Measurements from ENCODE around the gene UGGT1. TPM values are rescaled to one million over a fixed set of nuclear protein-coding genes. Genes with fewer than 3 reads are reported as not detected.

UGGT1 gene
- total RNA-seq, 2 experiments from 2014 or later = 33.2 to 59.5 TPM

DNA sequence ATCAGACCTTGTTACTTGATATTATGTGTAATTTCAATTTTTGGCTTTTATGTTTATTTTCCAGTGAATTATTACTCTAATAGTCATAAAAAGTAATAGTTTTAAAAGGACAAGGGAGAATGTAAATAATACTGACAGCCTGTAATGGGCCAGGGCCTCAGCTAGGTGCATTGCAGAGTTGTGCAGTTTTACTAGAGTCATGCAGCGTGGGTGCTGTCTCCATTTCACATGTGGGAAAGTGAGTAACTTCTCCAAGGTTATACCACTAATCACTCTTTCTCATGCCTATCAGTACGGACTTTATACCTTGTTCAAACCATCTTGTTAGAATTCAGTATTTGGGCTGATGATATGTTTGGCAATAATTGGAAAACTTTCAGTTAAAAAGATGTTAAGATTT lies 73.3 kb downstream of the UGGT1 start:
- H3K9me3 ChIP-seq (ENCODE audit: low read length) = no peaks in the 10 kb centered on the region
- no peak overlapping the region for H3K4me3 ChIP-seq (ENCODE audit: low read depth, low read length, poor library complexity, severe bottlenecking)
- no peak overlapping the region for H2AFZ ChIP-seq (ENCODE audit: low read length)
- POLR2A ChIA-PET = no interaction called here
- H3K79me2 ChIP-seq (ENCODE audit: insufficient read depth, low read depth, low read length) = no peaks in the 10 kb centered on the region
- H3K27ac ChIP-seq (ENCODE audit: low read depth, low read length, poor library complexity, severe bottlenecking) = no peak overlapping the region
- no peak for DNase-seq (ENCODE audit: low spot score)
- no peaks in the 10 kb centered on the region for H4K20me1 ChIP-seq (ENCODE audit: insufficient read depth, low read length)
- CTCF ChIA-PET (ENCODE audit: unreplicated experiment) = no interaction called here
- intact Hi-C loops (cut with micrococcal nuclease; ENCODE audit: unreplicated experiment) = no loop called here
- H3K36me3 ChIP-seq (ENCODE audit: insufficient read depth, low read length) = peaks cover 92% of the 10 kb centered on the region
- H3K4me1 ChIP-seq (ENCODE audit: insufficient read depth, low read length, poor library complexity, severe bottlenecking) = no peaks in the 10 kb centered on the region
- no peak overlapping the region for H3K4me2 ChIP-seq (ENCODE audit: low read length)
- H3K9me2 ChIP-seq (ENCODE audit: insufficient read depth, low read length) = no peaks in the 10 kb centered on the region
- TF ChIP-seq, protein P1, sequence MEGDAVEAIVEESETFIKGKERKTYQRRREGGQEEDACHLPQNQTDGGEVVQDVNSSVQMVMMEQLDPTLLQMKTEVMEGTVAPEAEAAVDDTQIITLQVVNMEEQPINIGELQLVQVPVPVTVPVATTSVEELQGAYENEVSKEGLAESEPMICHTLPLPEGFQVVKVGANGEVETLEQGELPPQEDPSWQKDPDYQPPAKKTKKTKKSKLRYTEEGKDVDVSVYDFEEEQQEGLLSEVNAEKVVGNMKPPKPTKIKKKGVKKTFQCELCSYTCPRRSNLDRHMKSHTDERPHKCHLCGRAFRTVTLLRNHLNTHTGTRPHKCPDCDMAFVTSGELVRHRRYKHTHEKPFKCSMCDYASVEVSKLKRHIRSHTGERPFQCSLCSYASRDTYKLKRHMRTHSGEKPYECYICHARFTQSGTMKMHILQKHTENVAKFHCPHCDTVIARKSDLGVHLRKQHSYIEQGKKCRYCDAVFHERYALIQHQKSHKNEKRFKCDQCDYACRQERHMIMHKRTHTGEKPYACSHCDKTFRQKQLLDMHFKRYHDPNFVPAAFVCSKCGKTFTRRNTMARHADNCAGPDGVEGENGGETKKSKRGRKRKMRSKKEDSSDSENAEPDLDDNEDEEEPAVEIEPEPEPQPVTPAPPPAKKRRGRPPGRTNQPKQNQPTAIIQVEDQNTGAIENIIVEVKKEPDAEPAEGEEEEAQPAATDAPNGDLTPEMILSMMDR (conservative IDR thresholded peaks at IDR 0.05; ENCODE audit: low read length) = no peak
- no peak for TF ChIP-seq EZH2phosphoT487 (IDR thresholded peaks at IDR 0.05; ENCODE audit: borderline replicate concordance, low read depth, low read length)
- BruUV-seq (replicated peaks) = no TSS peak

DNA sequence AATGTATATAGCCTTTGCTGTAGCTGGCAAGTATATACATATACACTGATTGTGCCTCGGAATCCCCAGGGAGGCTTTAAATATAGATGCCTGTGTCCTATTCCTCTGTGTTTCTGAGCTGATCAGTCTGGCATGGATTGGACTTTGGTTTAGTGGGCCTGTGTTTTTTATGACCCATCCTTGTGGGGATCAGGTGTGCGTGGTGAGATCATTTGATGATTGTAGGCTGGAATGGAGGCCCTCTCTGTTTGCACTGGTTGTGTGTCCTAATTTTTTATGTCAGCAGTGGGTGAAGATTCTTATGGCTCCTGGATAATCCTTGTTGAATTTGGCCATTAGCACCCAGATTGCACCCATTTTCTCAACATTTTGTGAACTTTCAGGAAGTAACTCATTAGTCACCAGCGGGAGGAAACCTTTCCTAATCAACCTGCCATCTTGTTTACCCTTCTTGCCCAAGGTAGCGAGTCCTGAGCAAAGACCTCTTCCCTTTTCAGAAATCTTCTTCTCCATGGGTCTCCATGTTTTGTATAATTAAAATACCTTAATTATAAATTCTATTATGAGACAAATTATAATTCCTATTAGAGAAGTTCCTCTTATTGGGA lies 75.8 kb downstream of the UGGT1 start:
- Histone ChIP-seq H3K9me2 (ENCODE audit: insufficient read depth, low read length) (no peaks in the 10 kb centered on the region), H3K4me1 (ENCODE audit: insufficient read depth, low read length, poor library complexity, severe bottlenecking) (no peaks in the 10 kb centered on the region), H3K9me3 (ENCODE audit: low read length) (no peaks in the 10 kb centered on the region), H3K27ac (ENCODE audit: low read depth, low read length, poor library complexity, severe bottlenecking) (no peak overlapping the region), H3K4me2 (ENCODE audit: low read length) (no peak overlapping the region), H3K36me3 (ENCODE audit: insufficient read depth, low read length) (peaks cover 92% of the 10 kb centered on the region), H3K4me3 (ENCODE audit: low read depth, low read length, poor library complexity, severe bottlenecking) (no peak overlapping the region), H3K79me2 (ENCODE audit: insufficient read depth, low read depth, low read length) (no peaks in the 10 kb centered on the region), H2AFZ (ENCODE audit: low read length) (no peak overlapping the region), H4K20me1 (ENCODE audit: insufficient read depth, low read length) (no peaks in the 10 kb centered on the region)
- DNase-seq (ENCODE audit: low spot score) = no peak
- intact Hi-C loops (cut with micrococcal nuclease; ENCODE audit: unreplicated experiment) = no loop called here
- TF ChIP-seq, protein P1 (conservative IDR thresholded peaks at IDR 0.05; ENCODE audit: low read length) = no peak
- no peak for TF ChIP-seq EZH2phosphoT487 (IDR thresholded peaks at IDR 0.05; ENCODE audit: borderline replicate concordance, low read depth, low read length)
- ChIA-PET CTCF (ENCODE audit: unreplicated experiment) (no interaction called here), POLR2A (no interaction called here)
- no TSS peak for BruUV-seq (replicated peaks)

DNA sequence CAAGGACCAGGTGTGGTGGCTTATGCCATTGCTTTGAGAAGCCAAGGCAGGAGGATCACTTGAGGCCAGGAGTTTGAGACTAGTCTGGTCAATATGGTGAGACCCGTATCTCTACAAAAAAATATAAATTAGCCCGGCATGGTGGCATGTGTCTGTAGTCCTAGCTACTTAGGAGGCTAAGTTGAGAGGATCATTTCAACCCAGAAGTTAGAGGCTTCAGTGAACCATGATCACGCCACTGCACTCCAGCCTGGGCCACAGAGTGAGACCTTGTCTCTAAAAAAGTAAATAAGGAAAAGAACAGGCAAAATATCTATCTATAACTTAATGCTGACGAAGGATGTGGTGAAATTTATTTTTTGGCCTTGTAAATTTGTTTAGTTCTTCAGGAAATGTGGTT lies 78.1 kb downstream of the UGGT1 start:
- no peaks in the 10 kb centered on the region for H3K79me2 ChIP-seq (ENCODE audit: insufficient read depth, low read depth, low read length)
- H3K9me3 ChIP-seq (ENCODE audit: low read length) = no peaks in the 10 kb centered on the region
- intact Hi-C loops (cut with micrococcal nuclease; ENCODE audit: unreplicated experiment) = no loop called here
- H3K27ac ChIP-seq (ENCODE audit: low read depth, low read length, poor library complexity, severe bottlenecking) = no peak overlapping the region
- no peak overlapping the region for H3K4me2 ChIP-seq (ENCODE audit: low read length)
- no peaks in the 10 kb centered on the region for H4K20me1 ChIP-seq (ENCODE audit: insufficient read depth, low read length)
- H2AFZ ChIP-seq (ENCODE audit: low read length) = no peak overlapping the region
- POLR2A ChIA-PET = interaction anchor here (0.6 kb wide), 1 partner anchor 245 kb away, joined by 7 read pairs; no protein-coding TSS in a partner anchor
- CTCF ChIA-PET (ENCODE audit: unreplicated experiment) = no interaction called here
- TF ChIP-seq EZH2phosphoT487 (IDR thresholded peaks at IDR 0.05; ENCODE audit: borderline replicate concordance, low read depth, low read length) = no peak
- no TSS peak for BruUV-seq (replicated peaks)
- H3K4me3 ChIP-seq (ENCODE audit: low read depth, low read length, poor library complexity, severe bottlenecking) = no peak overlapping the region
- H3K36me3 ChIP-seq (ENCODE audit: insufficient read depth, low read length) = peaks cover 97% of the 10 kb centered on the region
- DNase-seq (ENCODE audit: low spot score) = no peak
- no peaks in the 10 kb centered on the region for H3K4me1 ChIP-seq (ENCODE audit: insufficient read depth, low read length, poor library complexity, severe bottlenecking)
- no peaks in the 10 kb centered on the region for H3K9me2 ChIP-seq (ENCODE audit: insufficient read depth, low read length)

Measured in OCI-LY7 (cell line).